OCI-LY3 (cell line): Measurements from ENCODE around the gene ENPP3.

Experiments used
- H2AFZ ChIP-seq: fragments of 200-600, 300-600 bp; shearing (Covaris generic); 2 replicates; pipeline ENCODE4 v1.6.0; 2014; ENCODE audit warnings: antibody characterized with exemption, low read depth, low read length
- H3K27ac ChIP-seq: fragments of 200-600, 300-600 bp; sonication (generic); 2 replicates; pipeline ENCODE4 v1.5.1; 2014; ENCODE audit warnings: mild to moderate bottlenecking, low read length, moderate library complexity, mixed read lengths
- H3K27me3 ChIP-seq: fragments of 200-600, 300-600 bp; sonication (generic); 2 replicates; pipeline ENCODE4 v1.6.1; 2014; ENCODE audit warnings: low read depth, low read length, mixed read lengths
- H3K36me3 ChIP-seq: fragments of 200-600, 300-600 bp; sonication (generic); replicated peaks from 2 replicates; pipeline ENCODE3; 2014; ENCODE audit warnings: low read depth, low read length, mixed read lengths
- H3K4me1 ChIP-seq: fragments of 300-600, 200-600 bp; sonication (generic); 2 replicates; pipeline ENCODE4 v1.6.1; 2014; ENCODE audit warnings: low read length, mixed read lengths
- H3K4me2 ChIP-seq: fragments of 200-600, 300-600 bp; sonication (generic); 2 replicates; pipeline ENCODE4 v1.6.1; 2014; ENCODE audit warnings: low read length, mixed read lengths
- H3K4me3 ChIP-seq: fragments of 300-600, 200-600 bp; sonication (generic); 2 replicates; pipeline ENCODE4 v1.5.1; 2014; ENCODE audit warnings: antibody characterized with exemption, mild to moderate bottlenecking, low read length, moderate library complexity
- H3K79me2 ChIP-seq: fragments of 300-600, 200-600 bp; shearing (Covaris generic); 2 replicates; pipeline ENCODE4 v1.6.1; 2014; ENCODE audit warnings: mild to moderate bottlenecking, low read length, mixed read lengths
- H3K9ac ChIP-seq: fragments of 300-600, 200-600 bp; shearing (Covaris generic); 2 replicates; pipeline ENCODE4 v1.6.0; 2014; ENCODE audit warnings: mild to moderate bottlenecking, low read length, moderate library complexity
- H3K9me3 ChIP-seq: fragments of 200-600, 300-600 bp; shearing (Covaris generic); 2 replicates; pipeline ENCODE4 v1.6.1; 2014; ENCODE audit warnings: low read length, mixed read lengths; ENCODE audit not compliant: insufficient read depth
- H4K20me1 ChIP-seq: fragments of 200-600, 300-600 bp; sonication (generic); 2 replicates; pipeline ENCODE4 v1.6.1; 2016; ENCODE audit warnings: low read length, mixed read lengths; ENCODE audit not compliant: insufficient read depth
- EZH2phosphoT487 ChIP-seq: fragments of 200-600 bp; shearing (Covaris generic); IDR thresholded peaks from 2 replicates; pipeline ENCODE4 v1.6.1; 2018; ENCODE audit warnings: antibody characterized with exemption, mixed run types, low read depth
- TF ChIP-seq, protein P1 (sequence below): fragments of 200-600, 300-600 bp; sonication (generic); IDR thresholded peaks from 2 replicates; pipeline ENCODE4 v1.5.1; 2014; ENCODE audit warnings: antibody characterized with exemption, low read length, low read depth

The ENPP3 gene

DNA sequence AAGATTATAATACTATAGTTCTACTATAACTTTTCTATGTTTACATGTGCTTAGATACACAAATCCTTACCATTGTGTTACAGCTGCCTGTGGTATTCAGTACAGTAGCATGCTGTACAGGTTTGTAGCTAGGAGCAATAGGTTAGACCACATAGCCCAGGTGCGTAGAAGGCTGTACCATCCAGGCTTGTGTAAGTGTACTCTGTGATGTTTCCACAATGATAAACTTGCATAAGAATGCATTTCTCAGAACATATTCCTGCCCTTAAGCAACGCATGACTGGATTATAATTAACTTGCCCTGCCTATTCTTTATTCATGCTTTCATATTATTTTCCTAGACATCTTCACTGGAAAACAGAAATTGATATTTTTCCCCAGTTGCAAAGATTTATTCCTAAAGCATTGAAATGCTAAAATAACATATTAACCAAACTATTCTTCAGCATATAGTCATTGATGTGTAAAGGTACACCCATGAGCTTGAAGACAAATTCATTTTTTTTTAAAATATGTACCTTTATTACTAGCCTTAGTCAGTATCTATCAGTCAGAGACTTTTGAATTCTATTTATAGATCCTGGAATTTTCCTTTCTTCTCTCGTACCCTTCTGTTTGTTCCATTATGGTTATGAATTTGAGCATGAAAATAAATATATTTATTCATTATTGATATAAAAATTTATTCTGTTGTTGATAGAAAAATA is 80.9 kb downstream of the ENPP3 start:
- Histone ChIP-seq H3K27me3 (no peaks in the 10 kb centered on the region), H3K4me3 (no peak overlapping the region), H3K4me2 (no peak overlapping the region), H4K20me1 (no peaks in the 10 kb centered on the region), H3K27ac (no peak overlapping the region), H3K4me1 (no peaks in the 10 kb centered on the region), H3K9me3 (no peaks in the 10 kb centered on the region), H2AFZ (no peak overlapping the region), H3K79me2 (no peaks in the 10 kb centered on the region), H3K9ac (no peak overlapping the region), H3K36me3 (no peaks in the 10 kb centered on the region)
- TF ChIP-seq EZH2phosphoT487, result no peak
- TF ChIP-seq, protein P1, sequence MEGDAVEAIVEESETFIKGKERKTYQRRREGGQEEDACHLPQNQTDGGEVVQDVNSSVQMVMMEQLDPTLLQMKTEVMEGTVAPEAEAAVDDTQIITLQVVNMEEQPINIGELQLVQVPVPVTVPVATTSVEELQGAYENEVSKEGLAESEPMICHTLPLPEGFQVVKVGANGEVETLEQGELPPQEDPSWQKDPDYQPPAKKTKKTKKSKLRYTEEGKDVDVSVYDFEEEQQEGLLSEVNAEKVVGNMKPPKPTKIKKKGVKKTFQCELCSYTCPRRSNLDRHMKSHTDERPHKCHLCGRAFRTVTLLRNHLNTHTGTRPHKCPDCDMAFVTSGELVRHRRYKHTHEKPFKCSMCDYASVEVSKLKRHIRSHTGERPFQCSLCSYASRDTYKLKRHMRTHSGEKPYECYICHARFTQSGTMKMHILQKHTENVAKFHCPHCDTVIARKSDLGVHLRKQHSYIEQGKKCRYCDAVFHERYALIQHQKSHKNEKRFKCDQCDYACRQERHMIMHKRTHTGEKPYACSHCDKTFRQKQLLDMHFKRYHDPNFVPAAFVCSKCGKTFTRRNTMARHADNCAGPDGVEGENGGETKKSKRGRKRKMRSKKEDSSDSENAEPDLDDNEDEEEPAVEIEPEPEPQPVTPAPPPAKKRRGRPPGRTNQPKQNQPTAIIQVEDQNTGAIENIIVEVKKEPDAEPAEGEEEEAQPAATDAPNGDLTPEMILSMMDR, result no peak

DNA sequence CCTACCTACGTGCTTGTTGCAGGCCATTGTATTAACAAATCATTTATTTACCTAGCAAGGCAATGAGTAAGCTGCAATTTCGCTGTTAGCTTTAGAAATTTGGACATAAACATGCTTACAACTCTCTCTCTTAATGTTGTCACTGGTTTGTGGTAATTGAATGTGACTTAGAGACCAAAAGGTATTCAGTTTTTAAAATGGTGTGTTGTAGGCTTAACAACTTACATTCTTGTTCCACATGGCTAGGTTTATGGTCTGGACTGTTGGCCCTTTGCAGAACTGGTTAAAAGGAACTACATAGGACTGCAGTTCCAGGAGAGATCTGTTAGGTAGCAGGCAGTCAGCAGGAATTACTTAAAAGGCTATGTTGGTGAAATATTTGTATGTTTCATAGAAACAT is 84.1 kb downstream of the ENPP3 start:
- Histone ChIP-seq H3K9me3 (no peaks in the 10 kb centered on the region), H3K4me3 (no peak overlapping the region), H3K79me2 (no peaks in the 10 kb centered on the region), H2AFZ (no peak overlapping the region), H3K9ac (no peak overlapping the region), H3K27me3 (no peaks in the 10 kb centered on the region), H3K36me3 (no peaks in the 10 kb centered on the region), H3K4me2 (no peak overlapping the region), H3K4me1 (no peaks in the 10 kb centered on the region), H4K20me1 (no peaks in the 10 kb centered on the region), H3K27ac (no peak overlapping the region)
- TF ChIP-seq, protein P1, result no peak
- no peak for TF ChIP-seq EZH2phosphoT487

DNA sequence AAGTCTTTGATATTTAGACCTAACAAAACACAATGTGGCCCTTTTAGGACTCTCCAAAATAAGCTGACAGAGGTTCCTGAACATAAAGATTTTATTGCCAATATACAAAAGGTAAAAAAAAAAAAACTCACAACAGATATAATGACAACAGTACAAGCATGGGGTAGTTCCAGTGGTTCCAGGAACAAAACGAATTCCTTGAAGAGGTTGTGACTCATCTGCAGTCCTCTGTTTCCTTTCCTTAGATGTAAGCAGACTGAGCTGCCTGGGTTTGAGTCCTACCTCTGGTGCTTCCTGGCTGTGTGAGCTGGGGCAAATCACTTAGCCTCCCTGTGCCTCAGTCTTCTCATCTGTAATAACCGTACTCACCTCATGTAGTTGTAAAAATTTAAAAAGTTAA is 87.0 kb downstream of the ENPP3 start:
- Histone ChIP-seq H3K27ac (no peak overlapping the region), H3K27me3 (no peaks in the 10 kb centered on the region), H3K9ac (no peak overlapping the region), H3K4me3 (no peak overlapping the region), H3K4me1 (no peaks in the 10 kb centered on the region), H3K4me2 (no peak overlapping the region), H3K36me3 (no peaks in the 10 kb centered on the region), H4K20me1 (no peaks in the 10 kb centered on the region), H3K79me2 (no peaks in the 10 kb centered on the region), H2AFZ (no peak overlapping the region), H3K9me3 (no peaks in the 10 kb centered on the region)
- TF ChIP-seq, protein P1, result no peak
- TF ChIP-seq EZH2phosphoT487, result no peak

DNA sequence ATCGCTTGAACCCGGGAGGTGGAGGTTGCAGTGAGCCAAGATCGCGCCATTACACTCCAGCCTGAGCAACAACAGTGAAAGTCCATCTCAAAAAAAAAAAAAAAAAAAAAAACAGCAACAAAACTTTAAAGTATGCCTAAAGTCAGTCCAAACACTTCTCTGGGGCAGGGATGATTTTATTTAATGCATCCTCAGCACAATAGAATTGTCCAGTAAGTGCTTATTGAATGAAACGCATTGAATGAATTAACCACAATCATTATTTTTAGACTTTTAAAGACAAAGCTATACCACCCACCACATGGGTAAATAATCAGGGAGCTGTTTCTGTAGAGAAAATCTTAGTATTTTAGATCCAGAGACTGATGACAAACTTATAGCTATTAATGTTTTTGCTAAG is 90.4 kb downstream of the ENPP3 start:
- Histone ChIP-seq H3K4me3 (no peak overlapping the region), H3K79me2 (no peaks in the 10 kb centered on the region), H4K20me1 (no peaks in the 10 kb centered on the region), H3K4me2 (no peak overlapping the region), H3K9ac (no peak overlapping the region), H3K27me3 (no peaks in the 10 kb centered on the region), H2AFZ (no peak overlapping the region), H3K27ac (no peak overlapping the region), H3K9me3 (no peaks in the 10 kb centered on the region), H3K36me3 (no peaks in the 10 kb centered on the region), H3K4me1 (no peaks in the 10 kb centered on the region)
- no peak for TF ChIP-seq EZH2phosphoT487
- TF ChIP-seq, protein P1, result no peak
